Stomach smooth muscle (tissue), 2 donors: ENCODE data around the gene KIRREL3.

Experiments used
- H3K27ac ChIP-seq: one replicate; pipeline ENCODE4 v1.7.0; 2013; ENCODE audit warnings: mild to moderate bottlenecking, low read length, inconsistent platforms
- H3K27me3 ChIP-seq, 2 donors: one replicate each; pipeline ENCODE4 v1.7.0; 2013; ENCODE audit warnings: low read length in 2 of 2; ENCODE audit not compliant: insufficient read depth in 2 of 2, control insufficient read depth in 1 of 2
- H3K36me3 ChIP-seq, 2 donors: one replicate each; pipeline ENCODE4 v1.7.0; 2013; ENCODE audit warnings: low read length in 2 of 2; ENCODE audit not compliant: control insufficient read depth in 2 of 2, insufficient read depth in 2 of 2
- H3K4me1 ChIP-seq: one replicate; pipeline ENCODE4 v1.7.0; 2013; ENCODE audit warnings: low read length; ENCODE audit not compliant: control insufficient read depth, insufficient read depth
- H3K4me3 ChIP-seq, 2 donors: one replicate each; pipeline ENCODE4 v1.7.0; 2013; ENCODE audit warnings: low read length in 2 of 2
- H3K9ac ChIP-seq, 2 donors: one replicate each; pipeline ENCODE4 v1.7.0; 2013; ENCODE audit warnings: low read length in 2 of 2, mild to moderate bottlenecking in 1 of 2
- H3K9me3 ChIP-seq, 2 donors: one replicate each; pipeline ENCODE4 v1.7.0; 2013; ENCODE audit warnings: low read length in 2 of 2; ENCODE audit not compliant: control insufficient read depth in 2 of 2
- donor health status: healthy.
- donor health status: Pancreatic carcinoma.

Gene KIRREL3

GRCh38 chr11:126742582-126742981, 258.0 kb downstream of the KIRREL3 start:
- Histone ChIP-seq H3K36me3 (no peaks in the 10 kb centered on the region), H3K27me3 (peaks cover 0 to 8% of the 10 kb centered on the region in 2 donors), H3K27ac (no peak overlapping the region), H3K9ac (no peak overlapping the region), H3K4me1 (no peaks in the 10 kb centered on the region), H3K9me3 (no peaks in the 10 kb centered on the region), H3K4me3 (no peak overlapping the region)

GRCh38 chr11:126740846-126741245, 259.7 kb downstream of the KIRREL3 start:
- Histone ChIP-seq H3K27me3 (peaks cover 0 to 8% of the 10 kb centered on the region in 2 donors), H3K27ac (no peak overlapping the region), H3K4me3 (no peak overlapping the region), H3K9ac (no peak overlapping the region), H3K9me3 (no peaks in the 10 kb centered on the region), H3K4me1 (no peaks in the 10 kb centered on the region), H3K36me3 (no peaks in the 10 kb centered on the region)

GRCh38 chr11:126739499-126740145, 260.9 kb downstream of the KIRREL3 start:
- Histone ChIP-seq H3K27ac (no peak overlapping the region), H3K9ac (no peak overlapping the region), H3K36me3 (no peaks in the 10 kb centered on the region), H3K27me3 (peaks cover 0 to 8% of the 10 kb centered on the region in 2 donors), H3K9me3 (no peaks in the 10 kb centered on the region), H3K4me3 (no peak overlapping the region), H3K4me1 (no peaks in the 10 kb centered on the region)

DNA sequence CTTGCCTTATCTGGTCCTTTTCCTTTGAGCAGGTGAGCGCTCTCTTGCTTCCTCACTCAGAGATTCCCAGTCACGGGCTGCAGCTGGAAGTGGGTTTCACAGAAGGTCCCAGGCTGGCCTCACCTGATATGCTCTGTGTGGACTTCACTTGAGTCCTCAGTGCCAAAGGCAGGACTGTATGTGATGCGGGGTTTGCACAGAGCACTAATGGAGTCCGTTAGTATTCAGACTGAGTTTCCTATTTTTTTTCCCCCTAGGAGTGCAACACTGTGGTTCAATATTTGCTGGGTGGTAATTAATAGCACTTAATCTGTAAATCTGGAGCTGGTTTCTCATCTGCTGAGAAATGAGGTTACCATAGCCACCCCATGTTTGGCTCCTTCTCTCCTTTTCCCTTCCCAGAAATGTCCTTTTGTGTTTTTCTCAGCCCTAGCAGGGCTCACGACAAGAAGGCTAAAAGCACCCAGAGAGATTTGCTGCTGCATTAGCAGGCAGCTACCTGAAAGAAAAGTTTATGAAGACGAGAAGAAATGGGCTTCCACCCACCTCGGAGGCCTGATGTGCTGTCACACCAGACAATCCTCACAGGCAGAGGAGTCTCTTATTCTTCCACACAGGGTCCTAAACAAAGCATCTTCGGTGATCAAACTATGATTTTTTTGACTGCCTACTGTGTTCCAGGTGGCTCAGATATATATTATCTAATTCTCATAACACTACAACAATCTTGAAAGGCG, 262.1 kb downstream of the KIRREL3 start:
- H3K27me3 ChIP-seq = peaks cover 0 to 7% of the 10 kb centered on the region in 2 donors
- H3K4me3 ChIP-seq = no peak overlapping the region
- no peaks in the 10 kb centered on the region for H3K4me1 ChIP-seq
- no peaks in the 10 kb centered on the region for H3K9me3 ChIP-seq
- no peak overlapping the region for H3K27ac ChIP-seq
- no peaks in the 10 kb centered on the region for H3K36me3 ChIP-seq
- no peak overlapping the region for H3K9ac ChIP-seq

DNA sequence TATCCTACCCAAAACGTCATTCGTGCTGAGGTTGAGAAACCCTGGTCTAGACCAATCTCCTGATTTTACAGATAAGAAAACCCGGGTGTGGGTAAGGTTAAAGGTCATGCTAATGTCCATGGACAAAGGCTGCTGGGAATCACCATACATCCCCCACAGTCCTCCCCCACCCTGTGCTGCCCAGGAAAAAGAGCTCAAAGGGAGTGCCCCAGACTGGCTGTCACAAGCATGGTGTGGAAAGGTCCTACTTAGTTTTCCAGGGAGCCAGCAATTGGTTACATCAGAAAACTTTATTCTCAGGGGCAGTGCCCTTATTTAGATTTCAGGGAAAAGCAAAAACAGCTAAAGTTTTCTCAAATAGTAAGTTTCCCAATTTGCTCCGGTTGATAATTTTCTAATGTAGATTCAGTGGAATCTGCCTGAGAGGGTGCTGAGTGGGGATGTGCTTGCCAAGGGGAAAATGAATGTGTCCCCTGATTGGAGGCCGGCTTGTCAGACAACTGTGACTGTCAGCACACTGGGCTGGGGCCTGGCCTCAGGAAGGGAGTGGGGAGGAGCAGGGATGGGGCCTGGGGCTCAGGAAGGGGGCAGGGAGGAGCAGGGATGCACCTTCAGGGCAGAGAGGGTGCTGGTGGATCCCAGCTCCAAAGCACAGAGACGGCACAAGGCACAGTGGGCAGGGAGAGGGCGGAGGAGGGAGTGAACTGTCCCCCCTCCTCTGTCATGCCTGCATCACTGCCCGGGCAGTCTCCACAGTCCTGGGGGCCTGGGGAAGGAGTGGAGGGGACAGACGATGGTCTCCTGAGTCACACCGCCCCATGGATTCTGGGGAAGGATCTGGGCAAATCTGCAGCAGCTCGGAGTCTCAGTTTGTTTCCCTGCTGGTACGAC, 263.6 kb downstream of the KIRREL3 start:
- no peaks in the 10 kb centered on the region for H3K4me1 ChIP-seq
- H3K9ac ChIP-seq = no peak overlapping the region
- H3K9me3 ChIP-seq = no peaks in the 10 kb centered on the region
- H3K27ac ChIP-seq = no peak overlapping the region
- no peaks in the 10 kb centered on the region for H3K36me3 ChIP-seq
- no peak overlapping the region for H3K4me3 ChIP-seq
- H3K27me3 ChIP-seq = peaks cover 0 to 4% of the 10 kb centered on the region in 2 donors

GRCh38 chr11:126734752-126735151, 265.8 kb downstream of the KIRREL3 start:
- H3K4me3 ChIP-seq = no peak overlapping the region
- no peak overlapping the region for H3K9ac ChIP-seq
- no peaks in the 10 kb centered on the region for H3K9me3 ChIP-seq
- peaks cover 0 to 4% of the 10 kb centered on the region in 2 donors for H3K27me3 ChIP-seq
- no peak overlapping the region for H3K27ac ChIP-seq
- H3K4me1 ChIP-seq = no peaks in the 10 kb centered on the region
- no peaks in the 10 kb centered on the region for H3K36me3 ChIP-seq

GRCh38 chr11:126733685-126734084, 266.9 kb downstream of the KIRREL3 start:
- Histone ChIP-seq H3K4me3 (no peak overlapping the region), H3K36me3 (no peaks in the 10 kb centered on the region), H3K27me3 (peaks cover 0 to 4% of the 10 kb centered on the region in 2 donors)

DNA sequence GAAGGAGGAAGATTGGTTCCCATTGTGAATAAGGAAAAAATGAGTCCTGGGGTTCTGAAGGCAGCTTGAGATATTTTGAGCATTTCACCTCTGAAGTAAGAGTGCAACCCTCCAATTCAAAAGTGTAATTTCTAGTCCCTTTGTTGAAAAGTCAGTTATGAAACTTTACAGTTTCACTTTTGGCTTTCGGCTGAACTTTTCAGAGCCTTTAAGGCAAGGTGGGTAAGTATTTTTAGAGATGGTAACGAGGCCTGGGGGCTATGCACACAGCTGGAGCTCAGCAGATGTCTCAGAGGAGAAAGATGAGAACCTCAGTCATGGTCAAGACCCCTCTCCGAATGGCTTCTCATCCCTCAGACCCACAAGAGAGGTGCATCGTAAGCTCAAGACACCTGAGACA, 267.6 kb downstream of the KIRREL3 start:
- Histone ChIP-seq H3K36me3 (no peaks in the 10 kb centered on the region), H3K4me1 (no peaks in the 10 kb centered on the region), H3K4me3 (no peak overlapping the region), H3K27me3 (peaks cover 0 to 2% of the 10 kb centered on the region in 2 donors), H3K9me3 (no peaks in the 10 kb centered on the region), H3K27ac (no peak overlapping the region), H3K9ac (no peak overlapping the region)

More at GRCh38 chr11:126733685-126734084, 266.9 kb downstream of the KIRREL3 start:
- H3K9ac ChIP-seq = no peak overlapping the region
- H3K27ac ChIP-seq = no peak overlapping the region
- H3K4me1 ChIP-seq = no peaks in the 10 kb centered on the region
- H3K9me3 ChIP-seq = no peaks in the 10 kb centered on the region

GRCh38 chr11:126731576-126732142, 268.9 kb downstream of the KIRREL3 start:
- Histone ChIP-seq H3K36me3 (no peaks in the 10 kb centered on the region), H3K27ac (no peak overlapping the region), H3K9me3 (no peaks in the 10 kb centered on the region), H3K27me3 (peaks cover 0 to 2% of the 10 kb centered on the region in 2 donors), H3K9ac (no peak overlapping the region), H3K4me3 (no peak overlapping the region), H3K4me1 (no peaks in the 10 kb centered on the region)

DNA sequence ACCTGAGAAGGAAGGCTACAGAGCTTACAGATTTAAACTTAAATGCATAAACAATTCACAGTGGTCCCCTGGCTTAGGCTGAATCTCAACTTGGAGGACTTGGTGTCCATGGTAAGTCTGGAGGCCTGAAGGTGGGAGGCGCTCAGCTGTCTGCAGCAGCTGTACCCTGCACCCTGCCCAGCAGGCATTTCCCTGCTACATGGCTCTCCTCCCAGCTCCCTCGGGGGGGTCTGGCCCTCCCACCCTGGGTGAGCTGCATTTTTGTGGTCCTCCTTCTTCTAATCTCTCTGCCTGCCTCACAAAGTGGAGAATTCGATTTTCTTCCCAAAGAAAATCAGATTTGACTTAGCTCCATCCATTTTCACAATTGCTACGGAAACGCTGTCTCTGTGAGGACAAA, 273.2 kb downstream of the KIRREL3 start:
- Histone ChIP-seq H3K9ac (no peak overlapping the region), H3K36me3 (no peaks in the 10 kb centered on the region), H3K4me3 (no peak overlapping the region), H3K4me1 (no peaks in the 10 kb centered on the region), H3K27me3 (no peaks in the 10 kb centered on the region), H3K9me3 (no peaks in the 10 kb centered on the region), H3K27ac (no peak overlapping the region)
